NCI-H460 (cell line): ENCODE data around the gene GPR171. TPM values are rescaled to one million over a fixed set of nuclear protein-coding genes. Genes with fewer than 3 reads are reported as not detected.
"Not testable (repeated sequence)": the region's sequence is repeated elsewhere in the genome, so short reads cannot be mapped to it uniquely, and the experiment has no call there.

ENCODE experiments used
- DNase-seq: peaks from one replicate; pipeline ENCODE4 v3.0.0-alpha.2; 2016; ENCODE audit warnings: low read depth; ENCODE audit errors: extremely low read depth
- total RNA-seq: library from RNA; depleted of rRNA; stranded (reverse); fragments of >200 nt; shearing (Covaris generic); gene quantifications from 2 replicates; pipeline ENCODE4 v1.2.3, GENCODE V29; 2014

GPR171 gene
- total RNA-seq, 1 experiment from 2014 or later, result not detected

DNA sequence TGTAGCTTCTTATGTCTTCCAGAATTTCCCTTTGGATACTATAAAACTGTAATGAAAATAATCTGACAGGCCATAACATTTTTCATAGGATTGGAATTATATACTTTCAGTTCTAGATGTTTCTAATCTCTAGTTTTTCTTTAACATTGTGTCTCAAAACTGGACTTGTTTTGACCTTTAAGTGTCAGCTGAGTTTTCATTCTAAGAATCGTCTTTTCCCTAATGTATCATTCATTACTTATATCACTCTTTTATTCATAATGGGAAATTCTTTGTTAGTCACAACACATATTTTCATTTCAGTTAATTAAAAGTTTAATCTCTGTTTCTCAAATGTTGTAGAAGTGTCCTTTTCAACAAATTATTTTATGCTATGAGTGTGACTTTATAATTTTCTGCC lies 11.9 kb downstream of the GPR171 start:
- no peak for DNase-seq

DNA sequence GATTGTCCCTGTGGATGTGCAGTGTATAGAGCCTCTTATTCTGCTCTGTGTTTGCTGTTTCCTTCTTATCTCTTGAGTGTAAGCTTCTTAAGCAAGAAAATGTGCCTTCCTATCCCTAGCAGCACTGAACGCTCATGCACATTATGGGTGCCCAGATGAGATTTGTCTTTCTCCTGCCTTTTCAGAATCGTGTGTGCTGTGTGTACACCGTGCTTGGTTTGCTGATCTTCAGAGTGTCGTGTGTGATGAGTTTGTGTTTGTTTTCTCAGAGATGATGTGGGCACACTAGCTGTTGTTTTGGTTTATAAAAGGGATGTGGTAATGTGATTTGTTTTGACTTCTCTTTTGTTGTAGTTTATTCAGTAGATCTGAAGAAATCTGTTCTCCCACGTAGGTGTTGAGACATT lies 19.7 kb downstream of the GPR171 start:
- DNase-seq, result no peak

DNA sequence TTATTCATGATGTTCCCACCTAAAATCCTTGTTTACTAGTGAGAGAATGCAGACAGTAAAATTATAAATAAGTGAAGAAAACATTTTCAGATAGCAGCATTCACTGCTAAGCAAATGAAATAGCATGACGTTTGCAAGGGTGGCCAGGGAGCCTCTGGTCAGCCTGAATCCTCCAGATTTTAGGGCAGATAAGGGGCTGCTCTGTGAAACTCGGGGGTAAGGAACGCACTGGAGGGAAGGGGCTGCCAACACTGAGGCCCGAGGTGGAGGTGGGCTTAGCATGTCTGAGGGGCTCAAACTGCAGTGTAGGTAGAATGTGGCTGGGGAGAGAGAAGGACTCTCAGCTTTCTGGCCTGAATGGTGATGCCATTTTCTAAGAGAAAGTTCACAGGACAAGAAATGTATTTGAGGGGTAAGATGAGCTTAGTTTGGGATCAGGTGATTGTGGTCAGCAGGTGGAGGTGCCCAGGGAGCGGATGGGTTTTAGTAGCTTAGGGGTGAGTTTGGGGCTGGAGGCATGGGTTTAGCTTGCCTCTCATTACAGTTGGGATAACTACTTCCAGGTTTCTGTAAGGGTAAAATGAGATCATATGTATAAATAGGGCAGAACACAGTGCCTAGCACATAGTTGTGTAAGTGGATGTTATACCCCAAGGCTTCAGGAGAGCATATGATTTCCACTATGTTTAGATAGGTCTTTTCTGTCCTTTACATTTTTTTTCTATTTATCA lies 20.5 kb downstream of the GPR171 start:
- no peak for DNase-seq

DNA sequence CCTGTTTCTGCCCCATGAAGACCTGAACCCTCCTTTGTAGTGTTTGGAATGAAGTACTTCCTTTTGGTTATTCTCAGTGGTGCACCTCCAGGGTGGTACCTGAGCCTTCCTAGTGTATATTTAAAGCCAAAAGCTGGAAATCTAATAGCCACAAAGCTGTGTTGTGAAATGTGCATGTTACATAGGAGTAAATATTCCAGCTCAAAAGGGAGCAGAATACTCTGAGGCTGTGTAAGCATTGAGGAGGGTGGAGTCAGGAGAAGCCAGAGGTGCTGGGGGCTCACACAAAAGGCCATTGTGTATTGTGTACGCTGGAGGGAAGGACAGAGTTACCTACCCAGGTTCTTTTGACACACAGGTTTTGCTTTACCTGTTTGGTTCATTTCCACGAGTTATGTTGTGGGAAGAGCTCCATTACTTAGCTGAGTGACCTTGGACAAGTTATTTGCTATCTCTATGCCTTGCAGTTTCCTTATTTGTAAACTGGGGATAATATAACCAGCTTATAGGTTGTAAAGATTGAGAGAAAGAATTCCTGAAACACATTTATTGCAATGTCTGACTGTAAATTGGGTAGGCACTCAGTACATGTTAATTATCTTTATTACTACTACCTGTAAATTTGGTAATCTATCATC lies 24.7 kb downstream of the GPR171 start:
- no peak for DNase-seq

DNA sequence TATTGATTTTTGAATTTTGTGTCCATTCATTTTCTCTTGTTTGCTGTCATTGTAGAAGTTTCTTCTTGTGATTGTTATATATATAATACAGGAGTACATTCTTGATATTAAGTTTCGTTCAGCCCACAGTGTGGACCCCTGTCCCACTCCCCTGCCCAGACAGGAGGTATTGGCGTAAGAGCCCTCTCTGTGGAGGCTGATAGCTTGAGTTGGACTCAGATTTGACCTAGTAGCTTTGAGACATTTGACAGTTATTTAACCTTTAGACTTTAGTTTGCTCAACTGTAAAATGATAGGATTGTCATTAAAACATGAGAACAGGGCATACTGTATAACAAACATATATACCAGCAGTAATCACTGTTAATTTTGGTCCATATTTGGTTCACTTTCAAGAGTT lies 27.1 kb downstream of the GPR171 start:
- DNase-seq, result no peak

DNA sequence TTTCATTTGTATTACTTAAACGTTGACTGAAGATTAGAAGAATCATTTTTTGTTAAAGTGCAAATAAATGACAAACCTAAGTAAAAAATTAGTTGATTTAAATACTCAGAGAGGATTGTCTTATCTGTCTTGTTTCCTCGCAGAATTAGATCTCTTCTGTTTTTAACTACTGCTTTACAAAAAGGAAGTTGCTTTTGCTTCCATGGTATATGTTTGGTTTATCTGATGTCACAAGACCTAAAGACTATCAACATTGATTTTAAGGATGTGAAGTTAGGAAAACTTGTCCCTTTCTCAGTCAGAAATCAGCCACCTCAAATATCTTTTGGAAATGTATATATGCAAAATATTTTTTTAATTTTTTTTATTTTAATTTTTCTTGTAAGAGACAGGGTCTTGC lies 28.7 kb downstream of the GPR171 start:
- DNase-seq, result no peak

DNA sequence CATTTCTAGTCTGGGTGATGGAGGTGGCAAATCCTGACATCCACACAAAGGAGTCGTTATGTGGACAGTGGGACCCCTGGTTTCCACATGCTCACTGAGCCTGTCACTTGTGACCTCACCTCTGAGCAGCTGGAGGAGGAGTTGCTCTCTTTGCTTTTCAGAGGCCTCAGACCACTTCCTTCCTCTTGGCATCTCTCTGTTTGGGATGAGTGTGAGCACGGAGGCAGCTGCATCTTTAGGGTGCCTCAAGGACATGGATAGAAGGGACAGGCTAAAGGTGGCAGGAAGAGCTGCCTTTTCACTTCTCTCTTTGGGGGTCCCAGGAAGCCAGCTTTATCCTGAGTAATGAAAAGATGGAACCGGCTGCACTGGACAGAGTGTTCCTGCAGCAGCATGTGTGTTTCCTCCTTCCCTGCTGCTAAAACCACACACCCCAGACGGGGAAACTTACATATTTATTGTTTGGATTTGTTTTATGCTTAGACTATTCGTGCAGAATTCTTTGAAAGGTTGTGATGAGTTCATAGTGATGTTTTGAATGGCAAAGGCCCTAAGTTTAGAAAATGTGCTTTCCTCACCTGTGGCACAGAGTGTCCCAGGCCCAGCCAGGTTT lies 31.8 kb downstream of the GPR171 start:
- DNase-seq, result no peak

DNA sequence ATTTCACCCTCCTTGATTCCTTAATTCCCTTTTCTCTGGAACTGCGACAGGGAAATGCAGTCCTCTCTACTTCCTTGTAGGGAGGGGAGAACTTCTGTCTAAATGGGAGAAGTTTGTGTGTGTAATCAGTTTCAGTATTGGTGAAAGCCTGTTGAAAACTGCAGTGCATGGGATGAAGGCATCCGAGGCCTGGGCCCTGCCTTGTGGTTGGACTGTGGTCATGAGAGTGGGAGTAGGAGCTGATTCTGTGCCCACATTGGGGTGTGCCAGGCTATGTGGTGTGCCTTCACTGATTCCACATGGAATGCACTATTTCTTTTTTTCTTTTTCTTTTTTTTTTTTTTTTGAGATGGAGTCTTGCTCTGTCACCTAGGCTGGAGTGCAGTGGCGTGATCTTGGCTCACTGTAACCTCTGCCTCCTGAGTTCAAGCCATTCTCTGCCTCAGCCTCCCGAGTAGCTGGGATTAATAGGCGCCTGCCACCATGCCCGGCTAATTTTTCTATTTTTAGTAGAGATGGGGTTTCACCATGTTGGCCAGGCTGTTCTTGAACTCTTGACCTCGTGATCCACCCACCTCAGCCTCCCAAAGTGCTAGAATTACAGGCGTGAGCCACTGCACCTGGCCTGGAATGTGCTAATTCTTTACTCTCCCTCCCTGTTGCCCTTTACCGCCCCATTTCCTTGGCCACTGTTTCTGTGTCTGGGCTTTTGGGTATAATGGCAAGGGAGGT lies 32.9 kb downstream of the GPR171 start:
- not testable (repeated sequence) for DNase-seq

DNA sequence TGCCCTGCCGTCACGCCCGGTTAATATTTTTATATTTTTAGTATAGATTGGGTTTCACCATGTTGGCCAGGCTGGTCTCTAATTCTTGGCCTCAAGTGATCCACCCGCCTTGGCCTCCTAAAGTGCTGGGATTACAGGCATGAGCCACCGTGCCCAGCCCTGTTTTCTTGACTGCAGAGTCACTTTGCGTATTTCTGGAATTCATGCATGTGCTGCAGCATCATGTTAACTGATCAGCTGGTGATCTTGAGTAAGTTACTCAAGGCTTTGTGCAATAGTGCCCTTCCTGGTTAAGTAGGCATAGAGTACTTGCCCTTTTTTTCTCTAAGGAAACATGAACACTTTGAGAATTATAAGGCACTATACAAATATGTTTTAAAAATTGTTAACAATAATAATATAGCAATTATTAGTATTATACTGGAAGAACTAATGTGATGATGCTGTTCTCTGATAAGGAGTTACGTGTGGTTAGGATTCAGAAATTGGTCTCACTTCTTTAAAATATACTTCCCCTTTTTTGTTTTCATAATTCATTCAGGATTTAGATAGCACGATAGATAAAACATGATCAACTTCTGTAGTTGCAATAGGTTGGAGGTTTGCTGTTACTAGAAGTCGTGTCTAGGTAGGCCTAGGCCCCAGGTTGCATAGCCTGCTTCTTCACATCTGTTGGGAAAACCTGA lies 33.6 kb downstream of the GPR171 start:
- no peak for DNase-seq

DNA sequence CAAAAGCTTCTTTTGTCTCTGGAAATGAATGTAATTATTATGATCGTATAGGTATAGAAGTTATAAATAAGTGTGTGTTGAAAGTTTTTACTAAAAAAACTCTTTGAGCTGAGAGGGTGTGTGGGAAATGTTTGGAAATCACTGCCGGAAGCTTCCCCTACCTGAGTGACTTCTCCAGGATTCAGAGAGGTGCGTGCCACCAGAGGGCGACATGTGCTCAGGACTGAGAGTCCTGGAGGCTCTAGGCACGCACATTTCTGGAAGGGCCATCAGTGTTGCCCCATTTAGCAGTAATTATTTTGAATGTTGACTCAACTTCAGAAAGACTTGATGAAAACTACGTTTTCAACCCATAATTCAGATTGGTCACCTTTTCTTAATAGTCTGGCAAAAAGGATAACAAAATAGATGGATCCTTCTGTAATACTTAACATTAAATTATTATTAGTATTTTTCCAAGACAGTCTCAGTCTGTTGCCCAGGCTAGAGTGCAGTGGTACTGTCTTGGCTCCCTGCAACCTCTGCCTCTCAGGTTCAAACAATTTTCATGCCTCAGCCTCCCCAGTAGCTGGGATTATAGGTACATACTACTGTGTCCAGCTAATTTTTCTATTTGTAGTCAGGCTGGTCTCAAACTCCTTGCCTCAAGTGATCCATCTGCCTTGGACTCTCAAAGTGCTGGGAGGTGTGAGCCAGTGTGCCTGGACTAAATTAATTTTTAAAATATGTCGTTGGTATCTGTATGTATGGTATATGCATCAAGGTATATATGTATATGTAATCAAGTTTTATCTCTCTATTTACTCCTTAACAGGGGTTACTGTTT lies 34.5 kb downstream of the GPR171 start:
- DNase-seq, result peak; percentile 63

DNA sequence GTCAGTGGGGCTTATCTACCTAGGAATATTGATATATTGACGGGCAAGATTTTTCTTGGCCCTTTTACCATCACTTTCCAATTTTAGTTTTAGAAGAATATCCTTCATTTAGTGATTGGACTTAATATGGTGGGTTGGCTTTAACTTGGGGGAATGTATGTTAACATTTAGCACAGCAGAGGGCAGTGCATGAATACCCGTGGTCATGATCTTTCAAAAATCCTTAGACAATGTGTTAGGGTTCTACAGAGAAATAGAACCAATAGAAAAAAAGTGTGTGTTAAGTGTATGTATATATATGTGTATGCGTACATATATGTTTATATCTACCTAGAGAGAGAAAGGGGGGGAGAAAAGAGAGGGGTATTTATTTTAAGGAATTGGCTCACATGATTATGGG lies 36.9 kb downstream of the GPR171 start:
- no peak for DNase-seq

DNA sequence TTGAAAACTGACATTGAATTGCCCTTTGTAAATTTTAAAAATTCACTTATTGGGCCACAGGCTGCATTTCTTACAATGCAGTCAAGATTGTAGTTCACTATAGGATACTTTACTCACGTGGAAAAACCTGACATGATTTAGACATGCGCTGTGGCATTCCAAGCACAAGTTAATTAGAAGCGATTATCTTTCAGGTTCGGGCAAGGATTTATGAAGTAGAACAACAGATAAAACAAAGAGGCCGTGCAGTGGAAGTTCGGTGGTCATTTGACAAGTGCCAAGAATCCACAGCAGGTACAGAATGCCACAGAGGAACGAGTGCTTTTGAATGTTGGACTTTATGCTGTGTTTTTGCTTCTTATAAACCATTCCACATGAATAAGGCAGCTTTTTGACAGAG lies 37.8 kb downstream of the GPR171 start:
- no peak for DNase-seq

DNA sequence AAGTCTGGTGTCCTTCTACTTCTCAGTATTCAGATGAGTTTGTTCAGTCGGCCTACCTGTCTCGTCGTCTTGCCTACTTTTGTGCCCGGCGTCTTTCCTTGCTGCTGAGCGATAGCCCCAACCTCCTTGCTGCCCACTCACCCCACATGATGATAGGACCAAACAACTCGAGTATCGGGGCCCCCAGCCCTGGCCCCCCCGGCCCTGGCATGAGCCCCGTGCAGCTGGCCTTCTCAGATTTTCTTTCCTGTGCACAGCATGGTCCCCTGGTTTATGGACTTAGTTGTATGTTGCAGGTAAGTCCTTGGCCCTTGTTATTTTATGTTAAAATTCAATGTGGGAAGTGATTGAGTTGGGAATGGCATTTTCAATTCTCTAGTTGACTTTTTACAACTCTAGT lies 43.2 kb downstream of the GPR171 start:
- no peak for DNase-seq

DNA sequence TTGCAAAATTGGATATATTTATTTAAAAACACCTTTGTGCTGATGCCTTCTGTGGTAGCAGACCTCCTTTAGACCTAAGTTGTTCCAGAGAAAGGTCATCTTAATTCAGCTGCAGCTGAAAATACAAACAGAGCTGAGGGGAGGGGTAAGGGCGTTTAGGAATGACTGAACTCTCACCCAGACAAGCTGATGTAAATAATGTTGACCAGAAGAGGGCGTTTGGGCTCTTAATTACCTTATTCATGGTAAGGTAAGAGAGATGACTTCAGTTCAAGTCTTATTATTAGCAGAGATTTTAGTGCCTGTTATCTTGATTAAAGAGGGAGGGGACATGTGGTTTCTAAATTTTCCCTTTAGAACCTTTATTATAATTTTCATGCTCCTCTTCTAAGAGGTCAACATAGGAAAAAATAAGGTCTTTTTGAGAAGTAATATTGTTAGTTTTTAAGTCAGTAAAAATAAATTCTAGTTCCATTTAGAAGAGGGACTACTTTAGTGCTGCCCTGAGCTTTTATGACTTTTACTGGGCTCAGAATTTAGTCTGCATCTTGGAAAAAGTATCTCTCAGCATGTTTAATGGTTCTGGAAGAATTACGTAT lies 46.3 kb downstream of the GPR171 start:
- DNase-seq, result peak; percentile 48

DNA sequence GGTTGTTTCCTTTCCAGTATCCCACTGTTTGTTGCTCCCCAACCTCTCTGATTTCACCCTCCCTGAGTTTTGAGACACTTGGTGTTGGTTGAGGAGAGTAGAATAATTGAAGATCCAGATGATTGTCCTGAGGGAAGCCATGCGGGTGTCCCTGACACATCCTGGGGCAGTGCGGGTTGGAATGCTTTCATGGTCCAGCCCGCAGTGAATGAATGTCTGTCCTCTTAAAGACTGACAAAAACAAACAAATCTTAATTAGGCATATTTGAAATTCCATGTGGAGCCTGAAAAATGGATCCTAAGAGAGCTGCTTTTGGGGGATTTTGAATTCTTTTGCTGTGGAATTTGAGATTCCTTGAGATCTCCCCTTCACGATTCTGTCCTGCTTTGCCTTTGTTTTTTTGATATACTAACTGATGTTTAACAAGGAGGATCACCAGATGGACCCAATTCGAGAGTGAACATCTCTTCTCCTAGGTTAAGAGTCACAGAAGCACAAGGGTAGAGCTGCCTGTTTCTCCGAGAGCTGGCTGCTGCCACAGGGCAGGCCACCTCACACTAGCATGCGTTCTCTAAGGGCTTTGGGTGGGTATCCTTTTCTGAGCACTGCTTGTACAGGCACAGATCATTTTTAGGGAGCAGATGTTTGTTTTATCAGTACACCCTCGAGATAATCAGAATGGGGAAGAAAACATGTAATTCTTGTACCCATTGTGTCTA lies 47.4 kb downstream of the GPR171 start:
- DNase-seq, result no peak

DNA sequence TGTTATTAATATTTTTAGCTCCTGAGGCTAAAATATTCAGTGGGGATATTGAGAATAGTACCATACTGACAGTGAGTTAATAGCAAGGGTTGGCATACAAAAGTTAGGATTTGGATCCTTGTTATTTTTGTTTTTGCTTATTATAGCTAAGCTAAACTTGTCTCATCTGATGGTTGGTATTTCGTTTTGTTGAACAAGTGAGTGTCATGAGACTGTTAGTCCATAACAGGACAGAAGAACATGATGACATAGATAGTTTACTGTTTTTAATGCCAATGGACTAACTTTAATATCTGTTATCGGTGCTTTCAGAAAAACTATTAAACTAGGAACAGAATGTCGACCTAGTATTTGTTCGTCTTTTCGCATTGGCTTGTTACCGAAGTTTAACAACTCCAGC lies 48.5 kb downstream of the GPR171 start:
- DNase-seq, result no peak

DNA sequence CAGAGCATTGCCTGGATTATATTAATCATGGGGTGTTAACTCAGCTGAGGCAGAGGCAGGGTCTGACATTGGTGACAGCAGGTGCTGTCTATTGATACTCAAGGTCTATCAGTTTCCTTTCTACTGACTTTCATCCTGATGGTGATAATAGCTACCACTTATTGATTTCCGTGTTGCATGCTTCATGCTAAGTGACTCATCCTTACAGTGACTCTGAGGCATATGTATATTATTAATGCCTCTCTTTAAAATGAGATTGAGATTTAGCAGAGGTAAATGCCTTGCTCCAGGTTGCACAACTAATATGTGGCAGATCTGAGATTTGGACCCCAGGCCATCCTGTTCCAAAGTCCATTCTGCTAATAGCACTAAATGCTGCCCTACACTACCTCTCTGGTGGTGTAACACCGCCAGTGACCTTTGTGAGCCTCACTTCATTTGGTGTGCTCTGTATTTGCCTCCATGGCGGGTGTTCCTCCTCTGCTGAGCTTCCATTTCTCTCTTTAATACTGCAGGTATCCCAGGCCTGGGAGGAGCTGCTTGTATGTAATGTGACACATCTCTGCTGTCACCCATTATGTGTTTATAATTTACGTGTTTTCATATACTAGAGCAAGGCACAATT lies 50.4 kb downstream of the GPR171 start:
- DNase-seq, result no peak
